LHCN-M2 (cell line): ENCODE data around the gene SNAP23. TPM values are rescaled to one million over a fixed set of nuclear protein-coding genes. Genes with fewer than 3 reads are reported as not detected.

Source experiments
- DNase-seq: peaks from one replicate; pipeline ENCODE4 v3.0.0-alpha.2; 2012; ENCODE audit warnings: low read depth
- polyA plus RNA-seq: library from polyadenylated mRNA; unstranded; fragments of >200 nt; gene quantifications from one replicate; pipeline ENCODE4 v1.2.1, GENCODE V29; 2012; ENCODE audit warnings: missing spikeins
- total RNA-seq: library from RNA; depleted of rRNA; stranded (reverse); fragments of >200 nt; gene quantifications from 2 replicates; pipeline ENCODE4 v1.2.3, GENCODE V29; 2014; rRNA removed

SNAP23 gene
- 36.5 and 58.0 TPM in 2 replicates for total RNA-seq
- polyA plus RNA-seq: 43.9 TPM

DNA sequence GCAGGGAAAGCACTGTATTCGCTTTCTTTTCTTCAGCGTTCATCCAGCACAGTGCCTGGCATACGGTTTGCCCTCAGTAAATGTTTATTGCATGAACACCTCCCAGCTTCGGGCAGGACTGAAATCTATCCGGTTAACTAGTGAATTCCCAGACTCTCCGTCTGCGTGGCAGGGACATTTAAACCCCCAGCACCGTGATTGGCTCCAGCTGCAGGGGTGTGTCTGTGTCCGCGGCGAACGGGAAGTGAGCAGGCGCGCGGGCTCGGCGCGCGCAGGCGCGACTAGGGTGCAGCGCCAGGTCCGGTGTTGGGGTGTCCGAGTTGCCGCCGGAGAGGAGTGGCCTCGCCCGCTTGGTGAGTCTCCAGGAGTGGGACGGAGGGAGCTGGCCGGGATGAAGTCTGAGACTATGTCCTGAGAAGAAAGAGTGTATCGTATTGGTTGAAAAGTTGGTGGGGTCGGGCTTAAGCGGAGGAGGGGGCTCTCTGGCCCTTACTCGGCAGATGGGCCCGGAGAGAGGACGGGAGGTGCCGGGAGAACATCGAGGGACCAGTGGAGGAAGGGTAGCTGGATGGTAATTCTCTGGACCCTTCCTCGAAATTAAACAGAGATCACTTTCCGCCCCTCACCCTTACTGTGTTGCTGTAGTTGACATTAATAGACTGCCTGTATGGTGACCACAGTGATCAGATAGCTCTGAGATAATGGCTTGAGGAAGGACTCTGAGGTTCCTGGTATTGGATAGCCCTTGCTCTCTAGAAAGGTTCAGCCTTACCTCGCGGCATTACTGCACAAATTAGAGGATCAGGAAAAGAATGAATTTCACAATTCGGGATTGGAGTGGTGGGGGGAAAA lies at the start of gene SNAP23:
TSS of gene SNAP23 (plus strand) at position 274 of the 852 bp plus-strand sequence. CDS start 16,213 bp downstream, outside the sequence.
- DNase-seq: peak; percentile 95

DNA sequence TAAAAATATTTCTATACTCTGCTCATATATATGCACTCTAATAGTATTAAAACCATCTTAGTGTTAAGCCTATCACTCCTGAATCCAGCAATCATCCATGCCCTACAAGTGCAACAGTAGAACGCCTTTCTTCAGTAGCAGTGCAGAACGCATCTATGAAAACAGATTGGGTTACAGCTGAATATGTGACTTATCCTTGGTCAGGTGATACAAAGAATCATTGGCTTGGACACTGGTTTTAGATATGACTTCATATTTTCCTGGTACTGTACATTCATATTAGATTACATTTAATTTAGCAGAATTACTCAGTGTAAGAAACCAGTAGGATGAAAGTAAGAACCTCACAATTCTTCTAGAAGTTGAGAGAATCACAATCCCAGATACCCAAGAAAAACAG lies 47.8 kb upstream of the SNAP23 start:
- peak; percentile 18 for DNase-seq

DNA sequence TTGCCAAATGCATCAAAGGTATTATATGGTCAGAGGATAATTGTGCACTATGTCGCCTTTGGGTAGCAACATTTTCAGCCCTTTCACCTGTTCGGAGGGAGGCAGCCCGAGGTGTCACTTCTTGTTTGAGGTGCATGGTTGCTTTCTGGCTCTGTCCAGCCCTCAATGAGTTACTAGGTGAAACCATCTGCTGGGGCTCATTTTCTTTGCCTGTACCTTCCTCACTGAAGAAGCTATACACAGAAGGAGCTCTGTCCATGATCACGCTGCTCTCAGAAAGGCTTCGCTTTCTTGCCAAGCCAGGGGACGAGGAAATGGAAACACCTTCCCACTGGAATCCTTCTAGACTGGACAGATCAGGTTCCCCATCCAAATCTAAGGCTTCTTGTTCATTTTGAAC lies 47.2 kb upstream of the SNAP23 start:
- DNase-seq: no peak

DNA sequence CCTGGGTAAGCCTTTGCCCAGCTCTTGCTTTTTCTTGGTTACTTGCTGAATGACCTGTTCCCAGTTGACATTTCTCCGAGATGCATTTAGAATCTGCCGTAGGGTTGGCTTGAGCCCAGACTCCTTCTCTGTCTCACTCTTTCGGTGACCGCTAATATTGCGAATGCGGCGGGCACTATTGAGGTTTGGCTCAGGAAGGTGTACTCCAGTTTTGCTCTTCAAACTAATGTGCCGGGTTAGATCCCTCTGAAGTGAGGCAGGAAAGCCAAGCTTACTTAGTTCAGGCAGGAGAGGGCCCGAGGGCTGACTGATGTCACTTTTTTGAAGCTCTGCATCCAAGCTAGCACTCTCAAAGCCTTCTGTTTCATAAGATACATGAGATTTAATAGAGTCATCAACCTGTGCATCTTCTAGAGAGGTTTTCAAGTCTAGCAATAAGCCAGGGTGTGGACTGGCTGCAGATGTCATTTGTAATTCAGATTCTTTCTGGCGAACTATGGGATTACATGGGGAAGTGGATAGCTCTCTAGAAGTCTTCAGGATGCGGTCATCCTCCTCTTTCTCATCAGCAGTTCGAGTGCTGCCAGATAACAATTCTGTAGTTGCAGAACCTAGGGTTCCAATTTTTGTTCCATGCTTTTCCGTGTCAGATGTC lies 45.5 kb upstream of the SNAP23 start:
- no peak for DNase-seq

DNA sequence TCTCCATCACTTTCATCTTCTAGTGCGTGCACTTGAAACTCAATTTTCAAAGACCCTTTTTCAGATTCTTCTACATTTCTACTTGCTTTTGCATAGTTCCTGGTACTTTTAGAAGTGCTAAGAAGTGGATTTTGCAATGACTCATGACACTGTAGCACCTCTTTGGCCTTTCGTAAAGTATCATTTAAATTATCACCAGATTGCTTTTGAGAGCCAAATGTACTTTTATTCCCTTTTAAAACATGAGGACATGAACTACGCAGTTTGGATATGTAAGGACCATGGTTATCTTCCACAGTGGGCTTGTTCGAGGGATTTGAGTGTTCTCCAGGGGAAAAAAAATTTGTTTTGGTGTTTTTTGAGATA lies 45.0 kb upstream of the SNAP23 start:
- no peak for DNase-seq

DNA sequence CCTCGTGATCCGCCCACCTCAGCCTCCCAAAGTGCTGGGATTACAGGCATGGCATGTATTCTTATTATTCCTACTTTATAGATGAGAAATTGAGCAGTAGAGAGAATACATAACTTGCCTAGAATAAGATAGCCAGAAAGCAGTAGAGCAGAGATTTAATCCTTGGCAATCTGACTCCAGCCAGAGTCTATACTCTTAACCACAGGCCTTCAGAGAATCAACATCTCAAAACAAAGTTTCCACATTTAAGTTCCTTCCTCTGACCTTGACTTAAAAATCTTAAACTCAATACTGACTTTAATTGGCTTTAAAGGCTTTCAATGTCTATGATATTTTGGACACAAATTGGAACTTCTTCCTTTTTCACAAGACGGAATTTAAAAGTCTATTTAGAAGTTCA lies 41.6 kb upstream of the SNAP23 start:
- DNase-seq: no peak

DNA sequence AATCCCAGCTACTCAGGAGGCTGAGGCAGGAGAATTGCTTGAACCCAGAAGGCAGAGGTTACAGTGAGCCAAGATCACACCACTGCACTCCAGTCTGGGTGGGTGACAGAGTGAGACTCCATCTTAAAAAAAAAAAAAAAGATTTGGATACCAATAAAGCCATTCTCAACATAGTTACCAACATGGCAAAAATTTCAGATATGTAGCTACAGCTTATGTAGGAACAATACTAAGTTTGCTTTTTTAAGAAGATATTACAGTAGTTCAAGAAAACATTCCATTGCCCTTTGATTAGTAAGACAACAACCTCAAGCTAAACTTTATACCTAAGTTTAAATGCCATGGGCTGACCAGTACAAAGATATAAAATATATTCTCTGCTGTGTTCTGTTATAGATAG lies 38.9 kb upstream of the SNAP23 start:
- DNase-seq: no peak

DNA sequence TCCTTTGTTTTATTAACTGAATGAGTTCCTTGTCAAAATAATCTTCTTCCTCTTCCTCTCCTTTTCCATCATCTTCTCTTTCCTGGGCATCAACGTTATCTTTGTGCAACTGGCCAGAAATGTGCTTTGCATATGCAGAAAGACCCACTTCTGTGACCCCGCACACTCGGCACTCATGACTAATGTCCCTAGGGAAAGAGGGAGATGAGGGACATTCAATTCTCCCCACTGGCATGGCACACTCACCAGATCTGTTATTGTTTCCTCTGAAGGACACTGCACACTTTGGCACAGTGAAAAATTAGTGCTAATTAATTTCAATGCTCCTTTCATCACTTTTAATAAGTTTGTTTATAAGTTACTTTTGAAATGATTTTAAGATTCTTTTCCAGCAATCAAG lies 38.5 kb upstream of the SNAP23 start:
- peak; percentile 75 for DNase-seq

DNA sequence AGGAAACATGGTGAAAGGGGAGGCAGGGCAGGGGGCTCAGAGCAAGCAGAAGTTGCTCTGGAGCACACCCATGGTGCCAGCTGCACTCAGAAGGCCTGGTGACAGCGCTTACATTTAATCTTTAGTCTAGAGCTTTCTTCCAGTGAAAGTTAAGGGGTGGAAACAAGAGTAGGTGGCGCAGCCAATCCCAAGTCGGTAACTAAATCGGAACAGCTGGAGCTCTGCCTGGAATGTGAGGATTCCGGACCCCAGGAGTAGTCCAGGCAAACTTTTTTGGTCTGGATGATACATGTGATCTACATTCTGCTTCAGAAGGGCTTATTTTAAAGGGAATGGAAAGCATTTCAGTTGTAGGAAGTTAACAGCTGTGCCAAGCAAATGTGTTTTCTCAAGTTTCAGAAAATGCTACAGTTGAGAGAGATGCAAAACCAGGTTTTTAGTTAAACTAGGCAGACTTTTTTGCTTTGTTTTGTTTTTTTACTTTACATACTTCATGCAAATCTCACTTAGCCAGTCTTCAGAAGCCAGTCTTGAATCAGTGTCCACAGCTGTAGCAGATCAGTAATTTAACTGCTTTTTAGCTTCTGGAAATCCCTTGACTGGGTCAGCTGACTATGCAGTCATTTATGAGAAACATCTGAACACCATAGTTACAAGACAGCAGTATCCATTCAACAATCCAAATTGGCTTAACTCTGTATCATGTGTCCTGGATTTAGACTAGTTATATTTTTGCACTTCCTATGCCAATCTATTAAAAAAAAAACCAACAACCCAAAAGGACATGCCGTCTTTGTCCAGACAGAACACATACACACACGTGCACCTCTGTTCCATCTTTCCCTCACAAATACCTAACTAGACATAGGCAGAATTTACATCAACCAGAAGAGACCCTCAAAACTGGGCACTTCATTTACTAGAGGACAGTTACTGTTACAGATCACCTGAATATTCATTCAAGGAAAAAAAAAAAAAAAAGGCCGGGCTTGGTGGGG lies 37.7 kb upstream of the SNAP23 start:
- DNase-seq: peak; percentile 97

DNA sequence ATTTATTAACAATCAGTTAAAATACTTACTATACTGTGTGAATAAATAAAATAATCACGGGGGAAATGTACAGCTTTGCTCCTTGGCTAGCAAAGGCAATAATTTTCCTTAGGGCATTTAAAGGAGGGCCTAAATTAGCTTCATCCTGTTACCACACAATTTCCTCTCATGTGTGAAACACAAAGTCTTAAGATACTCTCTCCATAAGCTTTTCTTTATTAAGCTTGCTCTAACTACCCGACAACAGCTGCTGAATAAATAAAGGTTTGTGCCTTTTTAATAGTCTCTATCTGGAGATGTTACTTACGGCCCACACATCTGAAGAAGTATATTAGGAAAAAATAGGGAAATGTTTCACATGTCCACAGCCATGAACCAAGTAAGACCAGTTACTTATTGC lies 34.2 kb upstream of the SNAP23 start:
- DNase-seq: no peak

DNA sequence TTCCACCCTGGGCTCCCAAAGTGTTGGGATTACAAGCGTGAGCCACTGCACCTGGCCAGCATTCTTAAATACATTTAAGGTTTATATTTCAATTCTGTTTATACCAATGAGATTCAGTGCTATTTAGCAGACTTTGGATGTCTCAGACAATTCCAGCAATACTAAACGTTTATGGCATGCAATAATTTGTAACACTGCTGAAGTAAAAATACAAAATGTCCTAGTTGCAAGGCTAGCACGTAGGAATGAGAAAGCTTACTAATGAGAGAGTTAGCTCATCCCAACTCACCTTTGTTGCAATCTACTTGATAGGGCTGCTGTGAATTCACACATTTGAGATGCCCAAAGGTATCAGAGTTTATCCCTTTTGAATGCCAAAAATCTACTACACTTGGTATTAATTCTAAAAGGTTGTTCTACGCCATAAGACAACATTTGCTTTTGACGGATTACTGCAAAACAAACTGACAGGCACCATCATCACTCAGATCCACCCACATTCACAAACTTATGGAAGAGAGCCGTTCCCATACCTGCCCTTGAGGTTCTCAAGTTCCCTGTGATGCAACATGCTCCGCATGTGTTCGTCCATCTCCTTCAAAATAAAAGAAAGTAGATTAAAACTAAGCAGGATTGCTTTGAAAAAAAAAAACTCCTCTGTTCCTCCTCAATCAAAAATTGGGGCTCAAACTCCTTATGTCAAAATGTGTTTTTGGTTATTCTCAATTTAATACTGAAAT lies 29.7 kb upstream of the SNAP23 start:
- no peak for DNase-seq

DNA sequence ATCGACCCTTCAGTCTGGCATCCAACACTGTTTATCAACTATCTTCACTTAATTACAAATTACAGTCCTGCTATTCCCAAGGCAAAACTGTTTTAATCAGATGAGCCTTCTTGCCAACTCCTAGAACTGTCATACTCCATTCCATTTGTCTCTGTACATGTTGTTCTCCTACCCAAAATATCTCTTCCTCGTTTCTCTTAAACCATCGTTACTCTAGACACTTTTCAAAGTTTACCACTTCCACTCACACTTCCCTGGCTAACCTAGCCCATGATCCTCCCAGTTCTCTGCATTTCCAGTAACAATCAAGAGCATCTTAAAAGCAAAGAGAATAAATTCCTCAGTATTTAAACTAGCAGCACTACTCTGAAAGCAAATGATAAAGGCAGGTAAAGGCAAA lies 24.4 kb upstream of the SNAP23 start:
- DNase-seq: no peak

DNA sequence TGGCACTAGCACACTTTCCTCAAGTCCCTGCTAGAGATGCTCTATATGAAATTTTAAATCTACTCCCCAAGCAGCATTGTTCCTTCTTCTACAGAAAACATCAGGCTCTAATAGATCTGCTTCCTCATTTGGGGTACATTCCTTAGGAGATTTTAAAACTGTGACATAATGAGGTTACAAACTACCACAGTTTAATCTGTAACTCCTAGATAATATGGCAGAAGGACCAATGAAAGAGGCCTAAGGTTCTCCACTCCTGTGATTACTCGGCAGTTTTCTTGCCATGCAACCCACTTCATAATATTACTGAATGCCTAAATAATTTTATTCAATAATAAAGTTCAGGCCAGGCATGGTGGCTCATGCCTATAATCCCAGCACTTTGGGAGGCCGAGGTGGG lies 20.6 kb upstream of the SNAP23 start:
- DNase-seq: no peak

DNA sequence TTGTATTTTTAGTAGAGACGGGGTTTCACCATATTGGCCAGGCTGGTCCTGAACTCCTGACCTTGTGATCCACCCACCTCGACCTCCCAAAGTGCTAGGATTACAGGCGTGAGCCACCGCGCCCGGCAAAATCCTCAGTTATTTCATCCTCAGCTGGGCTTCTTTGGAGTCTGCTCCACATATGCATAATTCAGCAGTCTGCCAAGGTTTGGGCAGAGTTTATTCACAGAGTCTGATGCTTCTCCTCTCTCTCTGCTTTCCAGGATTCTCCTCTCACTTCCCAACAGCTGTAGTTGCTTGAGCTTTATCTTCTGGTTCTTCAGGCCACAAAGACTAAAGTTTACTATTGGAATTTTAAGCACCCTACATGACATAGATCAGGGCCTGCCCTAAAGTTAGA lies 12.7 kb upstream of the SNAP23 start:
- DNase-seq: no peak

DNA sequence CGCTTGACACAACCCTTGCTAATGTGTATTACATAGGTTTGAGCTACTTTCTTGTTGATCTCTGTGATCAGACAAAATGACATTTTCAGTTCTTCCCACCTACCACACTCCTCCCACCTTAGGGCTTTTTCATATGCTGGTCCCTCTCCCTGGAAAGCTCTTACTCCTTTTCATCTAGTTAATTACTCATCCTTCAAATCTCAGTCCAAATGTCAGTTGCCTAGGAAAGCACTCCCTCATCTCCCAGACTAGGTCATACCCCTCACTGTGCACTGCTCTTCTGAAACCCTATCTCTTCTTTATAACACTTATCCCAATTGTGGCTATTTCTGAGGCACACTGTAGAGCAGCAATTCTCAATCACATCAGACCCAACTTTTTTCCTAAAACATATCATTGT lies 11.8 kb upstream of the SNAP23 start:
- DNase-seq: no peak

DNA sequence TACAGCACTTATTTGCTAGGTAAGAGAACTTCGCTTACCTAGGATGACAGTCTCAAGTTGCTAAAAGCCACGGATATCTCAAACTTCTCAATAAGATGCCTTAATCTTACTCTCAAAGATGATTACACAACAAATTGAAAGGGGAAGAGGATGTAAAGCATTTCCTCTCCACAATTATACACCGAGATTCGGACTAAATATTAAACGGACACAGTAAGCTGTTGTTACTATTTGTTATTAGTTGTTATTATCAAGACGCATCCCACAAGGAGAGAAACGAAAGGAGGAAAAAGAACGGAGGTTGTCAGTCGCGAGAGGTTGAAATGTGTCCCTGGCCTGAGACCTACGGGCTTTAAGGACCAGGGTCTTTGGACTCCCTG lies 5.2 kb upstream of the SNAP23 start:
- no peak for DNase-seq

DNA sequence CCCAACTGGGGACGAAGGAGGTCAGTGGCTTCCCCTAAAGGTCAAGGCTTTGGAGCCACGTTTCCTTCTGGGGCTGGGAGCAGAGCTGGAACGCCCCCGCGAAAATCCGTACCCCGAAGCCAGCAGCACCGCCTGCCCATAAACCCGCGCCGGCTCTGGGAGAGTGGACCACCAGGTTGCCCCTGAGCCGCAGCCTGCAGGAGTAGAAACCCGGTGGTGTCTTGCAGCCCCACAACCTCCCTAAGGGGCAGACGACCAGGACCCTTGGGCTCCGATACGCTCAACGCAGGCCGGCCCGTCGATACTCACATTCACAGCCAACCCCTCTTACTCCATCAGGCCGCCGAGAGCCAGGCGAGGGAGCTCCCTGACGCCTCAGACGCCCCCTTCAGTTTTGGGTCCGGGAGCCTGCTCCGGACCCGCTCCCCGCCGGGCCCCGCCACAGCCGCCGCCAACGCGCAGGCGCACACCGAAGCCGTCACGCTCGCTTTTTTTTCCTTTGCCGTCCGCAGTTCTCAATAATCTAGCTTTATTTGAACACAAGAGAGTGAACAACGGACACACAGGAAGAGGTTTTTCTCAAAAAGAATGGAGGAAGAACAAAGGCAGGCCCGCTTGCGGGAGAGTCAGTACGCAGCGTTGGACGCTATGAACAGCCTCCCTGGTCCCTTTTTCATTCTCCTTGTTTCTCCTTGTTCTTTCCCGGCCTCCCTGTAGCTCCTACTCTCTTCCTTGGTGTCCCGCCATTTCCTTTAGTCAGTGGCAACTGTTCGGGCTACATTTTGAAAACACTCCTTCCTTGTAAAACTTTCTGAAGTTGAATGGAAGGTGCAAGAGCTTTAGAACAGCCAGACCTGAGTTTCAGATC lies 4.5 kb upstream of the SNAP23 start, which contains the start of gene ZNF106:
TSS of gene ZNF106 (minus strand) at position 471 of the 868 bp plus-strand sequence. CDS start 18,852 bp downstream, outside the sequence.
- peak; percentile 92 for DNase-seq

DNA sequence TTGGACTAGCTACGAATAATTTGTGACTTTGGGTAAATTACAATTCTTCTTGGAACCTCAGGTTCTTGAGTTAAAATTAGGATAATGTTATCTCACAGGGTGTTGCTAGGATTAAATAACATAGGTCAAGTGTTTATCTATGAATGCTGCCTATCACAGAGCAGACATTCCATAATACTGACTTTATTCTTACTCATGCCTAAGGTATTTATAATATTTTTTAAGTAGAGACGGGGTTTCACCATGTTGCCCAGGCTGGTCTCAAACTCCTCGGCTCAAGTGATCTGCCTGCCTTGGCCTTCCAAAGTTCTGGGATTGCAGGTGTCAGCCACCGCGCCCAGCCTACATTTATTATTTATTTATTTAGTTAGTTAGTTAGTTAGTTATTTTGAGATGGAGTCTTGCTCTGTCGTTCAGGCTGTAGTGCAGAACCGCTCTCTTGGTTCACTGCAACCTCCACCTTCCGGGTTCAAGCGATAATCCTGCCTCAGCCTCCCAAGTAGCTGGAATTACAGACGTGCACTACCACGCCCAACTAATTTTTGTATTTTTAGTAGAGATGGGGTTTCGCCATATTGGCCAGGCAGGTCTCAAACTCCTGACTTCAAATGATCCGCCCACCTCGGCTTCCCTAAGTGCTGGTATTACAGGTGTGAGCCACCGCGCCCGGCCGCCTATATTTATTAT lies 3.8 kb upstream of the SNAP23 start:
- DNase-seq: peak; percentile 75

DNA sequence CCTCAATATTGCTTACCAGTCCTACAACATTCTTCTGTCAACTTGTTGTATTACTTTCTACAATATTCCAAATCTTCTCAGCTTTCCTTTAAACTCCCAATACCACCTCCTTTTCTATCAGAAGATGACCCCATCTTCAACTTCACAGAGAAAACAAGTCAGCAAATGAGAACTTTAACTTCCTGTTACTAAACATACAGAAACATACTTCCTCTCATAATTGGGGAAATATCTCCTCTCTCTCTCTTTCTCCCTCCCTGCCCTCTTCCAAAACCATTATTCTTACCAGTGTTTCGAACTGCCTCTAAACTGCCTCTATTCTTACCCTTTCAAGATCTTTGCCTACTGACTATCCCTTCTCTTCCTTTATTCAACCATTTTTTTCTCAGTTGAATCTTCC lies 1.8 kb upstream of the SNAP23 start:
- no peak for DNase-seq

DNA sequence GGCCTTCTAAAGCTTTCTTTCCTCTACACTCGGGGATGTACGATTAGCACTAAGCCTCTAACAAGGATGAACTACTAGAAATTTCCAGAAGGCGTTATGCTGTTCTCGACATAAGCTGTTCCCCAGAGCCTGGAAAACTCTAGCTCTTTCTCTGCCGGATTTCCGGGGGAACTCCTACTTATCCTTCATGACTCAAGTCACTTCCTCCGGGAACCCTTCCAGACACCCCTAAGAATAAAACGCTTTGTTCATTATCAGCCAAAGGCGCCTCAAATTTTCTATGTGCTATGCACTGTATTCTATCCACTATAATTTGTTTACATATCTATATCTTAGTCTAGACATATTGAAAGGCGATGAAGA lies 455 bp upstream of the SNAP23 start:
- DNase-seq: peak; percentile 76
